ENCODE measurements around the gene CDH23. TPM values are rescaled to one million over a fixed set of nuclear protein-coding genes. Genes with fewer than 3 reads are reported as not detected.

CDH23 gene
- total RNA-seq, 1 experiment from 2014 or later, result not detected

GRCh38 chr10:71625445-71626175 lies 228.9 kb downstream of the CDH23 start:
- H3K9me3 ChIP-seq (ENCODE audit: low read length), result no peaks in the 10 kb centered on the region
- no peak overlapping the region for H3K27ac ChIP-seq (ENCODE audit: low read length)
- no peaks in the 10 kb centered on the region for H3K36me3 ChIP-seq (ENCODE audit: low read depth, low read length)
- no peak overlapping the region for H3K4me2 ChIP-seq (ENCODE audit: low read length)
- H3K27me3 ChIP-seq (ENCODE audit: low read length), result no peaks in the 10 kb centered on the region
- H3K9me2 ChIP-seq (replicated peaks; ENCODE audit: low read length), result no peaks in the 10 kb centered on the region
- DNase-seq, result no peak
- intact Hi-C loops (cut with micrococcal nuclease), result no loop called here
- no peaks in the 10 kb centered on the region for H3F3A ChIP-seq (ENCODE audit: low read length, unreplicated experiment)
- TF ChIP-seq EZH2phosphoT487 (IDR thresholded peaks at IDR 0.05; ENCODE audit: borderline replicate concordance, low read length) (no peak), EZH2 (IDR thresholded peaks at IDR 0.05; ENCODE audit: low read length, unreplicated experiment) (no peak), CTCF (conservative IDR thresholded peaks at IDR 0.05; ENCODE audit: low read depth, low read length) (no peak)
- no peaks in the 10 kb centered on the region for H4K20me1 ChIP-seq (ENCODE audit: low read length)
- no peak overlapping the region for H3K9ac ChIP-seq (ENCODE audit: low read length)
- ChIA-PET POLR2A (ENCODE audit: unreplicated experiment) (no interaction called here), CTCF (no interaction called here)
- H3K4me3 ChIP-seq (ENCODE audit: low read length), result no peak overlapping the region
- peaks cover 16% of the 10 kb centered on the region for H3K4me1 ChIP-seq (ENCODE audit: insufficient read depth, low read length)
- no TSS peak for BruUV-seq (replicated peaks)
- H3K79me2 ChIP-seq (ENCODE audit: low read length), result no peaks in the 10 kb centered on the region
- no peak for ATAC-seq
- H2AFZ ChIP-seq (ENCODE audit: low read length), result no peak overlapping the region

- Histone ChIP-seq H3F3A (ENCODE audit: low read length, unreplicated experiment) (no peaks in the 10 kb centered on the region), H4K20me1 (ENCODE audit: low read length) (no peaks in the 10 kb centered on the region), H3K4me3 (ENCODE audit: low read length) (no peak overlapping the region), H2AFZ (ENCODE audit: low read length) (no peak overlapping the region), H3K9me3 (ENCODE audit: low read length) (no peaks in the 10 kb centered on the region), H3K9me2 (replicated peaks; ENCODE audit: low read length) (no peaks in the 10 kb centered on the region), H3K27me3 (ENCODE audit: low read length) (no peaks in the 10 kb centered on the region), H3K27ac (ENCODE audit: low read length) (no peak overlapping the region), H3K36me3 (ENCODE audit: low read depth, low read length) (no peaks in the 10 kb centered on the region), H3K4me2 (ENCODE audit: low read length) (no peak overlapping the region), H3K4me1 (ENCODE audit: insufficient read depth, low read length) (peaks cover 8% of the 10 kb centered on the region), H3K9ac (ENCODE audit: low read length) (no peak overlapping the region), H3K79me2 (ENCODE audit: low read length) (no peaks in the 10 kb centered on the region)
- no peak for TF ChIP-seq EZH2 (IDR thresholded peaks at IDR 0.05; ENCODE audit: low read length, unreplicated experiment)
- TF ChIP-seq CTCF (conservative IDR thresholded peaks at IDR 0.05; ENCODE audit: low read depth, low read length), result no peak
- no peak for TF ChIP-seq EZH2phosphoT487 (IDR thresholded peaks at IDR 0.05; ENCODE audit: borderline replicate concordance, low read length)
- POLR2A ChIA-PET (ENCODE audit: unreplicated experiment), result no interaction called here
- no peak for ATAC-seq
- CTCF ChIA-PET, result no interaction called here
- DNase-seq, result no peak
- intact Hi-C loops (cut with micrococcal nuclease), result no loop called here
- BruUV-seq (replicated peaks), result no TSS peak
Measured at GRCh38 chr10:71627230-71627939, 230.7 kb downstream of the CDH23 start.

GRCh38 chr10:71627956-71628355 lies 231.2 kb downstream of the CDH23 start:
- CTCF ChIA-PET, result no interaction called here

More at GRCh38 chr10:71627956-71628355, 231.2 kb downstream of the CDH23 start:
- intact Hi-C loops (cut with micrococcal nuclease), result no loop called here
- Histone ChIP-seq H3K79me2 (ENCODE audit: low read length) (no peaks in the 10 kb centered on the region), H2AFZ (ENCODE audit: low read length) (no peak overlapping the region), H3K4me3 (ENCODE audit: low read length) (no peak overlapping the region), H3F3A (ENCODE audit: low read length, unreplicated experiment) (no peaks in the 10 kb centered on the region), H4K20me1 (ENCODE audit: low read length) (no peaks in the 10 kb centered on the region), H3K9me2 (replicated peaks; ENCODE audit: low read length) (no peaks in the 10 kb centered on the region), H3K9me3 (ENCODE audit: low read length) (no peaks in the 10 kb centered on the region), H3K9ac (ENCODE audit: low read length) (no peak overlapping the region), H3K27ac (ENCODE audit: low read length) (no peak overlapping the region), H3K4me2 (ENCODE audit: low read length) (no peak overlapping the region), H3K4me1 (ENCODE audit: insufficient read depth, low read length) (peaks cover 2% of the 10 kb centered on the region; the same call in 1 of the 2 replicates), H3K36me3 (ENCODE audit: low read depth, low read length) (no peaks in the 10 kb centered on the region), H3K27me3 (ENCODE audit: low read length) (no peaks in the 10 kb centered on the region)
- no peak for TF ChIP-seq CTCF (conservative IDR thresholded peaks at IDR 0.05; ENCODE audit: low read depth, low read length)
- no peak for TF ChIP-seq EZH2phosphoT487 (IDR thresholded peaks at IDR 0.05; ENCODE audit: borderline replicate concordance, low read length)
- no peak for TF ChIP-seq EZH2 (IDR thresholded peaks at IDR 0.05; ENCODE audit: low read length, unreplicated experiment)
- ATAC-seq (no peak), DNase-seq (no peak)
- POLR2A ChIA-PET (ENCODE audit: unreplicated experiment), result no interaction called here
- no TSS peak for BruUV-seq (replicated peaks)
